Astrocyte of the hippocampus (primary cell): Measurements from ENCODE around the gene GFOD2.
A peak's percentile ranks its signal among the peaks of the same experiment; 100 is the strongest.

Source experiments
- DNase-seq: peaks from one replicate; pipeline ENCODE4 v3.0.0; 2011; ENCODE audit warnings: low read depth, low spot score

The GFOD2 gene

DNA sequence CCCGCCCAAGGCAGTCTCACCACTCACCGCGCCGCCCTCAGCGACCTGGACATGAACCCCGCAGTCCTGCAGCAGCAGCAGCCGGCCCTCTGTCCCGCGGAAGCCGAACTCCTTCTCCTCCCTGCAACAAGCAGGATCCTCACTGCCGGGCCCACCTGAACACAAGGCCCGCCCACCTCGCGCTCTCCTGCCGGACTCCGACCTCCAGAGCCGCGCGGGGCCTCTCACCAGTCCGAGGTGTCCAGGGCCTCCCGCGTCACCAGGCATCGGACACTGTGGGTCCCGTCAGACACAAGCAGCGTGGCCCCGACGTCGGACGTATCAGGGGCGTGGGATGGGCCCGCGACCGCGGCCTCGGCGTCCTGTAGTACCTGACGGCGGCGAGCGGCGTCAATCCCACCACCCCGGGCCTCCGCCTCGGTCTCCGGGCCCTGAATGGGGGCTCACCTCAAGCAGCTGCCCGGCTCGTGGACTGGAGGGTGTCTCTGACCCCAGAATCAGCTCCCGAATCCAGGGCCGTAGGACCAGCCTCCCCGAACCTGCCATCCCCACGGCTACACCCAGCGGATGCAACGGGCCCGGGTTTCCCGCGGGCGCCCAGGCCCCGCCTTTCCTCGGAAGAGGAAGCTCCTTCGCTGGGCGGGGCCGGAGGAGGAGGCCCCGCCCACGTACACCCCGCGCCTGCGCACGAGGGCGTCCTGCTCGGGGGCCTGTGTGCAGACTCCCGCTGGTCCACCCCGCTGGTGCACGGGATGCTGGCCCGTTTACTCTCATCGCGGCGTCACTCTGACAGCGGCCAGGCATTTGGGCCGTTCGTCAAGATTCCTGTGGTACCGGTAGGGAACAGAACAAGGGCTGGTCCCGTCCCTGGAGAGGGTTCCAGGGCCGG, 59.2 kb downstream of the GFOD2 start, which contains the start of gene ACD:
Gene ACD, minus strand, starts transcription at position 586 of the 889 bp plus-strand sequence. Its CDS starts 40 bp downstream, at position 546.
- DNase-seq: peak; percentile 97

DNA sequence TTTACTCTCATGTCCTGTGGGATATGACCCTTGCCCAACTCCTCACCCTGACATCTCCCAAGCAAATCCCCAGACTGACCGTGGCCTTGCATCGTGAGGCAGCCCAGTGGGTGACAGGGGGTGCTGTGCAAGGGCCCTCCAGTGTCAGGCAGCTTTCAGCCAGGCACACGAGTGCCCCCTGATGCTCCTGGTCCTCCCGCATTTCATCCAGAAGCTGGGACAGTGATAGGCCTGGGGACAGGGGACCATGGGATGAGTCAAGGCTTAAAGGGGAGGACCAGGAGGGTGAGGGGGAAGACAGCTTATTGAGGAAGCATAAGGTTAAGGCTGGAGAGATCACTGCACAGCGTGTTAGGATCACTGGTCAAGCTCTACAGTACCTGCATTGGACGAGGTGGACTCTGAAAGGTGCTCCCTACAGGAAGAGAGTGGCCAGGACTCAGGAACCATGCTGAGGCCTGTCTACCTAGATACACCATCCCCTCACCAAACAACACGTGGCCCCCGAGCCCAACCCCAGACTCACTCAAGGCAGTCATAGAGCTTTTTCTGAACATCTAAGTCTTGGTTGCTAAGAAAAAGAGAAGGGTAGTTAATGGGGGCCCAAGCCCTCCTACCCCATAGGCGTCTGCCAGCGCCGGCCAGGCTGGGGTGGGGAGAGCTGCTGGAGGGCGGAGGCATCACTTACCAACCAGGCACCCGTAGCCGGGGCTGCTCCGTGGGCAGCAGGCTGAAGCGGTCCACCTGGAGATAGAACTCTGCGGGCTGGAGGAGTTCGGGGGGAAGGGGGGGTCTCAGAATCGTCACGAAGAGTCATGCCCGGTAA, 60.1 kb downstream of the GFOD2 start:
- DNase-seq: no peak

DNA sequence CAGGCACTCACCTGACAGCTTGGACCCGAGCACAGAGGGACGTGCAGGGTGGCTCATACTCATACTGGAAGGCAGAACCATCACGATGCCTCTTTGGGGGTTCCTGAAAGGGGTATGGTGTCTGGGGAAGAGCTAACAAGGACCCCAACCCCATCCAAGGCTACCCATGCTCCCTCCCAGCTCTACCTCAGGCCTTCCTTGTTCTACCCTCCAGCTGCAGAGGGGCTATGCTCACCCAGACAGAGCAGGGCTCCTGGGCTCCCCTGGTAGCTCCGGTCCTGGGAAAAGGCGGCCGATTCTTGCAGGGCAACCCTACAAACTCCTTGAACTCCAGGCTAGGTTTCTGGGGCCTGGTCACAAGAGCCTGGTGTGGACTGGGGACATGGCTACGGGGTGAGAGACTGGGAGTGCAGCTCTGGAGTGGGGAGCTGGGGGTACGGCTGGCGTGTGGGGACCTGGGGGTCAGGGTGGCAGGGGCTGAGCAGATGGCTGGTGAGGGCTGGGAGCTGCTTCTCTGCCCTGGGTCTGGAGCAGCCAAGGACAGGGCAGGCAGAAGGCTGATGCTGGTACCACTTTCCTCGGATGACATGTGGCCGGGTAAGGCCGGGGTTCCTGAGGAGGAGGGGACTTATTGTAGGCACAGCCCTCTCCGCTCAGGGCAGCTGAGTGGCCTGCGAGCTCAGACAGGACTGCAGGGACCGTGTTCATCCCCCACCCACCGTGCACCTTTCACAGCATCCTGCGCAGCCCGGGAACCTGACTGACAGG, 61.2 kb downstream of the GFOD2 start:
- DNase-seq: no peak

- DNase-seq: no peak
Observed at GRCh38 chr16:67657017-67657608, 62.0 kb downstream of the GFOD2 start.

GRCh38 chr16:67656344-67657016, 62.6 kb downstream of the GFOD2 start:
- DNase-seq: no peak

DNA sequence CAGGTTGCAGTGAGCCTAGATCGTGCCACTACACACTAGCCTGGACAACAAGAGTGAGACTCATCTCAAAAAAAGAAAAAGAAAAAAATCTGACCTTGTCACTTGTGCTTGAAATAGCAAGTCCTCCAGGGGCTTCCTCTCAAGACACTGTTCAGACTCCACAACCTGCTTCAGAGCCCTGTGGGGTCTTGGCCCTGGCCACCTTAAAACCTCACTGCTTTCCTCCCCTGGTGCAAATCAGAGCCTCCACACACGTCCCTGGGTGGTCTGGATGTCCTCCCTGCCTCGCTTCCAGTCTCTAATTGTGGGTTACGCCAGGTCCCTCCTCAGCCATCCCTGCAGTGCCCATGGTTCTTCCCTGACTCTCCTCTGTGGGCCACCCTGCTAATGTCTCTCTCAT, 63.8 kb downstream of the GFOD2 start:
- DNase-seq: no peak

DNA sequence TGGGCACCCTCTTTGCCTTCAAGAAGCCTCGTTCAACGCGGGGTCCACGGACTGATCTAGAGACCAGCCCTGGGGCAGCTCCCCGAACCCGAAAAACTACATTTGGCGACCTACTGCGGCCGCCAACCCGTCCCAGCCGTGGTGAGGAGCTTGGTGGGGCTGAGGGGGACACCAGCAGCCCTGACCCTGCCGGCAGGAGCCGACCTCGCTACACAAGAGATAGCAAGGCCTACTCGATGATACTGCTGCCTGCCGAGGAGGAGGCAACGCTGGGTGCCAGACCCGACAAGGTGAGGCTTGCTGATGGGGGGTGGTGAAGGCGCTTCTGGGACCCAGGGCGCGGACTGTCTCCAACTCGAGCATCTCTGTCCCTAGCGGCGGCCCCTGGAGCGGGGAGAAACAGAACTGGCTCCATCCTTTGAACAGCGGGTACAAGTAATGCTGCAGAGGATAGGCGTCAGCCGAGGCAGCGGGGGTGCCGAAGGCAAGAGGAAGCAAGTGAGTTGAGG, 64.7 kb downstream of the GFOD2 start:
- no peak for DNase-seq

GRCh38 chr16:67653789-67654402, 65.2 kb downstream of the GFOD2 start:
- DNase-seq: no peak

GRCh38 chr16:67653128-67653788, 65.9 kb downstream of the GFOD2 start:
- peak; percentile 50 for DNase-seq

GRCh38 chr16:67652578-67653127, 66.5 kb downstream of the GFOD2 start:
- peak; percentile 60 for DNase-seq

GRCh38 chr16:67651847-67652246, 67.3 kb downstream of the GFOD2 start:
- no peak for DNase-seq

DNA sequence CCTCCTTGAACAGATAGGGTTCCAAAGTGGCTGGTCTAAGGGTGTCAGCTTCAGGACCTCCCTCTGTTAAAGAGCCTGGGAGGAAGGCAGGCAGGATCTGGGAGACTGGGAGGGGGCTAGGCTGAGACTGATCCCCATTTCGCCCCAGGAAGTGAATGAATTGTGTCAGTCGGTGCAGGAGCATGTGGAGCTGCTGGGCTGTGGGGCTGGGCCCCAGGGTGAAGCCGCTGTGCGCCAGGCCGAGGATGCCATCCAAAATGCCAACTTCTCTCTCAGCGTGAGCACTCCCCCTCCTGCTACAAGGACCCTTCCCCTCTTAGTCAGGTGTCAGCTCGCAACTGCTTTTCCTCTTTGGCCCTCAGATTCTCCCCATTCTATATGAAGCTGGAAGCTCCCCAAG, 68.1 kb downstream of the GFOD2 start:
- no peak for DNase-seq

- DNase-seq: no peak
Observed at GRCh38 chr16:67650023-67650422, 69.1 kb downstream of the GFOD2 start.

GRCh38 chr16:67649494-67649931, 69.6 kb downstream of the GFOD2 start:
- no peak for DNase-seq

- no peak for DNase-seq
Observed at GRCh38 chr16:67648764-67649407, 70.2 kb downstream of the GFOD2 start.

GRCh38 chr16:67648088-67648763, 70.9 kb downstream of the GFOD2 start:
- DNase-seq: no peak

- no peak for DNase-seq
Observed at GRCh38 chr16:67647681-67648080, 71.4 kb downstream of the GFOD2 start.

DNA sequence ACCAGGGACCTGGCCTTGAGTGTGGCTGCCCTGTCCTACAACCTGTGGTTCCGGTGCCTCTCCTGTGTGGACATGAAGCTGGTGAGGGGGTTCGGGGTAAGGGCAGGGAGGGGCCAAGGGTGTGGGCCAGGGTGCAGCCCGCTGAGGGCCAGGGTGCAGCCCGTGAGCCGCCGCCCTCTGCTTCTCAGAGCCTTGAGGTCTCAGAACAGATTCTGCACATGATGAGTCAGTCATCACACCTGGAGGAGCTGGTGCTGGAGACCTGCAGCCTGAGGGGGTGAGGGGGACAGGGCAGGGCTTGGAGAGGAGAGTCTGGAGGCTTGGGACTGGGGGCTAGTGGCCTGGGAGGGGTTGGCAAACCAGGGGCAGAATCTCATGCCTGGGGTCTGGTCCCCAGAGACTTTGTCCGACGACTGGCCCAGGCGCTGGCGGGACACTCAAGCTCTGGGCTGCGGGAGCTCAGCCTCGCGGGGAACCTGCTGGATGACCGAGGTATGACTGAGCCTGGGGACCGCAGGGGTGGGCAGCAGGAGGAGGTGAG, 71.9 kb downstream of the GFOD2 start:
- DNase-seq: no peak
